ENCODE results near the gene ZIK1.
A peak's percentile ranks its signal among the peaks of the same experiment; 100 is the strongest.

Gene ZIK1

GRCh38 chr19:57559008-57559403 lies 24.9 kb upstream of the ZIK1 start:
- no peak for DNase-seq (ENCODE audit: low read depth)
- TF ChIP-seq, protein P1, sequence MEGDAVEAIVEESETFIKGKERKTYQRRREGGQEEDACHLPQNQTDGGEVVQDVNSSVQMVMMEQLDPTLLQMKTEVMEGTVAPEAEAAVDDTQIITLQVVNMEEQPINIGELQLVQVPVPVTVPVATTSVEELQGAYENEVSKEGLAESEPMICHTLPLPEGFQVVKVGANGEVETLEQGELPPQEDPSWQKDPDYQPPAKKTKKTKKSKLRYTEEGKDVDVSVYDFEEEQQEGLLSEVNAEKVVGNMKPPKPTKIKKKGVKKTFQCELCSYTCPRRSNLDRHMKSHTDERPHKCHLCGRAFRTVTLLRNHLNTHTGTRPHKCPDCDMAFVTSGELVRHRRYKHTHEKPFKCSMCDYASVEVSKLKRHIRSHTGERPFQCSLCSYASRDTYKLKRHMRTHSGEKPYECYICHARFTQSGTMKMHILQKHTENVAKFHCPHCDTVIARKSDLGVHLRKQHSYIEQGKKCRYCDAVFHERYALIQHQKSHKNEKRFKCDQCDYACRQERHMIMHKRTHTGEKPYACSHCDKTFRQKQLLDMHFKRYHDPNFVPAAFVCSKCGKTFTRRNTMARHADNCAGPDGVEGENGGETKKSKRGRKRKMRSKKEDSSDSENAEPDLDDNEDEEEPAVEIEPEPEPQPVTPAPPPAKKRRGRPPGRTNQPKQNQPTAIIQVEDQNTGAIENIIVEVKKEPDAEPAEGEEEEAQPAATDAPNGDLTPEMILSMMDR (IDR thresholded peaks at IDR 0.05; ENCODE audit: low read depth, low read length, missing control alignments): no peak
- peak overlapping the region; percentile 91 for H3K4me3 ChIP-seq (ENCODE audit: low read depth, low read length)

GRCh38 chr19:57559404-57560025 lies 24.4 kb upstream of the ZIK1 start, which contains the start of gene ZNF550:
Gene ZNF550 (minus strand): TSS chr19:57559863. CDS start chr19:57559682, 181 bp downstream.
- TF ChIP-seq, protein P1 (IDR thresholded peaks at IDR 0.05; ENCODE audit: low read depth, low read length, missing control alignments): no peak
- peak within 1 kb of the TSS; percentile 91 for H3K4me3 ChIP-seq (ENCODE audit: low read depth, low read length)
- peak; percentile 68 for DNase-seq (ENCODE audit: low read depth)

DNA sequence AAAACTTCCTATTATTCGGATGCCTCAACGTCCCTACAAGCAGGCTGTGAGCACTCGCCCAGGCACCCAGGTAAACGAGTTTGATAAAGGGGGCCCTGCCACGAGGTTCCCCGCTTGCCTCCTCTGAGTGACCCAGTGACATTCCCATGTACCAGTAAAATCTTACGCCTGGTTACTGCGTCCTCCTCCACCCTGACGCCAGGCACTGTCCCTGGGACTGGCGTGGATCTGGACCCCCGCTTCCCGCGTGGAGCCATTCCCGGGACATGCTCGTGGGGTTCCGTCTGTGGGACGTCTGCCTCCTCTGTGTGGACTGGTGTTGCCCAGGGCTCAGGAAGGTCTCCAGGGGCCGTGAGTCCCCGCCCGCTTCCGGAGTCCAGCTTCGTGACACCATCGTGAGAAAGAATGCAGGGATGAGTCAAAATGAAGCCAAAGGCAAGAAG lies 23.9 kb upstream of the ZIK1 start:
- H3K4me3 ChIP-seq (ENCODE audit: low read depth, low read length): peak overlapping the region; percentile 91
- no peak for DNase-seq (ENCODE audit: low read depth)
- TF ChIP-seq, protein P1 (IDR thresholded peaks at IDR 0.05; ENCODE audit: low read depth, low read length, missing control alignments): no peak

GRCh38 chr19:57563547-57563946 lies 20.4 kb upstream of the ZIK1 start:
- TF ChIP-seq, protein P1 (IDR thresholded peaks at IDR 0.05; ENCODE audit: low read depth, low read length, missing control alignments): no peak
- H3K4me3 ChIP-seq (ENCODE audit: low read depth, low read length): no peak overlapping the region
- DNase-seq (ENCODE audit: low read depth): no peak

GRCh38 chr19:57566396-57567265 lies 17.3 kb upstream of the ZIK1 start:
- DNase-seq (ENCODE audit: low read depth): no peak
- no peak overlapping the region for H3K4me3 ChIP-seq (ENCODE audit: low read depth, low read length)
- TF ChIP-seq, protein P1 (IDR thresholded peaks at IDR 0.05; ENCODE audit: low read depth, low read length, missing control alignments): no peak

DNA sequence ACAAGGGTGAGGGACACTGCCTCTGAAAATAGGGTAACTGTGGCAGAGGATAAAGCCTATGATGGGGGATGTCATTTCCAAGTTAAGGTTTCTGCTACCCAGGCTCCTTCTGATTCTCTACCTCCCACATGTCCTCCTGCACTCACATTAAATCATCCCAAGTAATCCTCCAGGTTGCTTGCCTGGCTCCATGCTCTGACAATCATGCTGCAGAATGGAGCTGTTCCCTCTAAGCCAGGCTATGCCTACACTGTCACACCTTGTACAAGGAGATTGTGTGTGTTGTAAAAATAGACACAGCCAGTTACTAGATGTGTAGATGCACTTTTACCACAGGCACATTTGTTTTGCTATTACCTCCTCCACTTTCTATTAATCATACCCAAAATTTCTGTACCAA lies 13.2 kb upstream of the ZIK1 start:
- TF ChIP-seq, protein P1 (IDR thresholded peaks at IDR 0.05; ENCODE audit: low read depth, low read length, missing control alignments): no peak
- no peak for DNase-seq (ENCODE audit: low read depth)
- no peak overlapping the region for H3K4me3 ChIP-seq (ENCODE audit: low read depth, low read length)

Measured in GM12864 (cell line).